GM12875 (cell line): ENCODE measurements around the gene TEC.

Experiments
- H3K4me3 ChIP-seq: one replicate; pipeline ENCODE4 v1.5.1; 2011; ENCODE audit warnings: low read depth, low read length, control low read depth
- TF ChIP-seq, protein P1 (sequence below): IDR thresholded peaks from 2 replicates; pipeline ENCODE4 v1.5.1; 2011; ENCODE audit warnings: low read depth, mild to moderate bottlenecking, control low read depth, inconsistent platforms, low read length, moderate library complexity, borderline replicate concordance; ENCODE audit not compliant: insufficient read depth

TEC gene

GRCh38 chr4:48242511-48243195 lies 27.0 kb downstream of the TEC start:
- TF ChIP-seq, protein P1, sequence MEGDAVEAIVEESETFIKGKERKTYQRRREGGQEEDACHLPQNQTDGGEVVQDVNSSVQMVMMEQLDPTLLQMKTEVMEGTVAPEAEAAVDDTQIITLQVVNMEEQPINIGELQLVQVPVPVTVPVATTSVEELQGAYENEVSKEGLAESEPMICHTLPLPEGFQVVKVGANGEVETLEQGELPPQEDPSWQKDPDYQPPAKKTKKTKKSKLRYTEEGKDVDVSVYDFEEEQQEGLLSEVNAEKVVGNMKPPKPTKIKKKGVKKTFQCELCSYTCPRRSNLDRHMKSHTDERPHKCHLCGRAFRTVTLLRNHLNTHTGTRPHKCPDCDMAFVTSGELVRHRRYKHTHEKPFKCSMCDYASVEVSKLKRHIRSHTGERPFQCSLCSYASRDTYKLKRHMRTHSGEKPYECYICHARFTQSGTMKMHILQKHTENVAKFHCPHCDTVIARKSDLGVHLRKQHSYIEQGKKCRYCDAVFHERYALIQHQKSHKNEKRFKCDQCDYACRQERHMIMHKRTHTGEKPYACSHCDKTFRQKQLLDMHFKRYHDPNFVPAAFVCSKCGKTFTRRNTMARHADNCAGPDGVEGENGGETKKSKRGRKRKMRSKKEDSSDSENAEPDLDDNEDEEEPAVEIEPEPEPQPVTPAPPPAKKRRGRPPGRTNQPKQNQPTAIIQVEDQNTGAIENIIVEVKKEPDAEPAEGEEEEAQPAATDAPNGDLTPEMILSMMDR = no peak
- H3K4me3 ChIP-seq = no peak overlapping the region

DNA sequence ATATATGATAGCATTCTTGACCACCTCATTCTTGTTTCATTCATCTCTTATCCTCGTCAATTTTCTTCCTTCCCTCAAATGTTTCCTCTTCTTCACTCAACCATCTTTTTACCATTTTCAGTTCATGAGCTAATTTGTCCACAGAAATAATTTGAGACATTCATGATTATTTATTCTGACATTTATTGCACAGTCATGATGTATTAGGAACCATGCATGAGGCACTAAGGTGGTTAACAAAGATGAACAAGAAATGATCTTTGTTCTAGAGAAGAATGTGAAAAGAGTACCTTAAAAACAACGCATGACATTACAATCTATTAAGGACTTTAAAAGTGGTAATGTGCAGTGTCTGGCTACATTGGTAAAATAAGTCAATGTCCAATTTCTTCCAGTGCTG lies 27.9 kb downstream of the TEC start:
- TF ChIP-seq, protein P1 = no peak
- H3K4me3 ChIP-seq = no peak overlapping the region

DNA sequence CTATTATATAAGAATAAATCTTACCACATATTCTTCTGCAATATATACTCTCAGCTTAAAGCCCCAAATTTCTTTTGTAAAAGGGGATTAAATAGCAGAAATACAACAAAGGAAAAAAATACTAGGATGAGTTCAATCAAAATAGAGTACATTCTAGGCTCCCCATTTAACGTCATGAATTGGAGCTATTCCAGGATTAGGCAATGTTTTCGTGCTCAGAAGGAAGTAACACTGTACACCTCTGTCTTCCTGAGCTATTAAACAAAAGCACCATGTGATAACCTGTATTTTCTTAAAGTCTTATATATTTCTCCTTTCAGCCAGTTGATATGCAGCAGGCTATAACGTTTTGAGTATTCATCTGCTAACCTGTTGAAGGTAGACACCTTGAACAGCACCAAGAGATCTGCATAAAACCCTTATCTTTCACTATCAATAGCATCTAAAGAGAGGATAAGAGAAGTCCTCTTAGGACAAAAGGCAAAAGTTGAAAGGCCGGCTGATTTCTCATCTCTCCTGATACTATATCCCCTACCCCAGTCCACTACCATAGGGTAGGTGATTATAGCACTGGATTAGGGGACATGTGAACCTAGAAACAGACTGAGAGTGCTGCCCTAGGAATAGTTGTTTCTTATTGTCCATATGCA lies 31.5 kb downstream of the TEC start:
- no peak overlapping the region for H3K4me3 ChIP-seq
- TF ChIP-seq, protein P1 = no peak

- TF ChIP-seq, protein P1 = no peak
- H3K4me3 ChIP-seq = no peak overlapping the region
Measured at GRCh38 chr4:48235050-48235449, 34.6 kb downstream of the TEC start.

DNA sequence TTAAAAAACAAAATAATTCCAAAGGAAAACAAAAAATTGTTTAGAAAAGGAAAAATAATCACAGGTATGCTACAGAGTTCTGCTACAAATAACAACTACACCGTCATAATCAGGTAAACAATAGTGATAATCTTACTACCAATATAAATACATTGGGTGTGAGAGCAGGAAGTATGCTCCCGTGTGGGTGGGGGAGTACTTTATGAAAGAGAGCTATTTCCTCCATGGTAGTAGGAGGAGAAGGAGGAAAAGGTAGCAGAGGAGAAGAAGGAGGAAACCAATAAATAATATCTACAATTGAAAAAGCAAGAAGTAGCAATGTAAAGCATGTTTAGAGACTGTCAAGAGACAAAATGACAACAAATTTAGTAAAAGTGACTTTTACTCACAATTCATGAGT lies 35.1 kb downstream of the TEC start:
- no peak overlapping the region for H3K4me3 ChIP-seq
- TF ChIP-seq, protein P1 = no peak

DNA sequence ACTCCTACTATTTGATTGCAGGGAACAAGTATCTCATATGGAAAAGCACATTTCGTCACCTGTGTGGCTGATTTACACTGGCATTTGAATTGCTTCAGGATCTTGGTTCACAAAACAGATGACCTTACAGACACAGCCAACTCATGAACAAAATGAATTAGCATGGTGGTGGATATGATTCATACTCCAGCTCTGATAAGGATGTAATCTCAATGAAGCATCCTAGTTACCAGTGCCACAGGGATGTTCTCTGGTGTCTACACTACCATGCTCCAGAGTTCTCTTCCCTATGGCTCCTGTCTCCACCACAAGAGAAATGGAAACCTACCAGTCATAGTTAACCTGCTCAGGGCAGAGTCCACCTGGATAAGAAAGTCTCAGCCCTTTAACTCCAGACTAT lies 40.7 kb downstream of the TEC start:
- TF ChIP-seq, protein P1 = no peak
- no peak overlapping the region for H3K4me3 ChIP-seq

GRCh38 chr4:48227662-48228061 lies 42.0 kb downstream of the TEC start:
- TF ChIP-seq, protein P1 = no peak
- no peak overlapping the region for H3K4me3 ChIP-seq
